PFSK-1 (cell line): ENCODE measurements around the gene ZNF469.

ENCODE experiments used
- POLR2AphosphoS5 ChIP-seq: IDR thresholded peaks from 2 replicates; pipeline ENCODE4 v1.6.1; 2012; ENCODE audit warnings: low read depth, mild to moderate bottlenecking, control low read depth, low read length, moderate library complexity
- TAF1 ChIP-seq: IDR thresholded peaks from 2 replicates; pipeline ENCODE4 v1.6.1; 2012; ENCODE audit warnings: low read length, control low read depth, borderline replicate concordance; ENCODE audit not compliant: insufficient read depth
- TF ChIP-seq, protein P1 (sequence below), 2 experiments: IDR thresholded peaks; 2 replicates each; pipeline versions ENCODE4 v1.6.1 to v1.8.0; 2011 to 2012; ENCODE audit warnings: low read depth in 2 of 2, low read length in 2 of 2, control low read depth in 1 of 2, inconsistent platforms in 1 of 2, mild to moderate bottlenecking in 1 of 2, moderate library complexity in 1 of 2; ENCODE audit not compliant: insufficient read depth in 1 of 2

DNA sequence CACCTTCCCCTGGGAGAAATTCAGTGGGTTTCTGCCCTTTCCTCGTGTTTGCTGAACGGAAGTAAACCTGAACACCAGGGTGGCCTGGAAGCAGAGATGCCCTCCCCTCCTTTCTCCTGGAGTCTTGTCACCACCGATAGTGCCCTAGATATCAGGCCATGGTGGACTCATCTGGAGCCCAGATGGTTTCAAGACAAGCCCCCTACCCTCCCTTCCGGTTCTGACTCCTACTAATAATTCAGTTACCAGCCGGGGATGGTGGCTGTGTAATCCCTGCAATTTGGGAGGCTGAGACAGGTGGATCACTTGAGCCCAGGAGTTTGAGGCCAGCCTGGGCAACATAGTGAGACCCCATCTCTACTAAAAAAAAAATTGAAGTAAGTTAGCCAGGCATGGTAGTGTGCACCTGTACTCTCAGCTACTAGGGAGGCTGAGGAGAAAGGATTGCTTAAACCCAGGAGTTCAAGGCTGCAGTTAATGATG is 2.4 kb downstream of the ZNF469 start:
- TF ChIP-seq, protein P1, sequence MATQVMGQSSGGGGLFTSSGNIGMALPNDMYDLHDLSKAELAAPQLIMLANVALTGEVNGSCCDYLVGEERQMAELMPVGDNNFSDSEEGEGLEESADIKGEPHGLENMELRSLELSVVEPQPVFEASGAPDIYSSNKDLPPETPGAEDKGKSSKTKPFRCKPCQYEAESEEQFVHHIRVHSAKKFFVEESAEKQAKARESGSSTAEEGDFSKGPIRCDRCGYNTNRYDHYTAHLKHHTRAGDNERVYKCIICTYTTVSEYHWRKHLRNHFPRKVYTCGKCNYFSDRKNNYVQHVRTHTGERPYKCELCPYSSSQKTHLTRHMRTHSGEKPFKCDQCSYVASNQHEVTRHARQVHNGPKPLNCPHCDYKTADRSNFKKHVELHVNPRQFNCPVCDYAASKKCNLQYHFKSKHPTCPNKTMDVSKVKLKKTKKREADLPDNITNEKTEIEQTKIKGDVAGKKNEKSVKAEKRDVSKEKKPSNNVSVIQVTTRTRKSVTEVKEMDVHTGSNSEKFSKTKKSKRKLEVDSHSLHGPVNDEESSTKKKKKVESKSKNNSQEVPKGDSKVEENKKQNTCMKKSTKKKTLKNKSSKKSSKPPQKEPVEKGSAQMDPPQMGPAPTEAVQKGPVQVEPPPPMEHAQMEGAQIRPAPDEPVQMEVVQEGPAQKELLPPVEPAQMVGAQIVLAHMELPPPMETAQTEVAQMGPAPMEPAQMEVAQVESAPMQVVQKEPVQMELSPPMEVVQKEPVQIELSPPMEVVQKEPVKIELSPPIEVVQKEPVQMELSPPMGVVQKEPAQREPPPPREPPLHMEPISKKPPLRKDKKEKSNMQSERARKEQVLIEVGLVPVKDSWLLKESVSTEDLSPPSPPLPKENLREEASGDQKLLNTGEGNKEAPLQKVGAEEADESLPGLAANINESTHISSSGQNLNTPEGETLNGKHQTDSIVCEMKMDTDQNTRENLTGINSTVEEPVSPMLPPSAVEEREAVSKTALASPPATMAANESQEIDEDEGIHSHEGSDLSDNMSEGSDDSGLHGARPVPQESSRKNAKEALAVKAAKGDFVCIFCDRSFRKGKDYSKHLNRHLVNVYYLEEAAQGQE (IDR thresholded peaks at IDR 0.05; ENCODE audit: insufficient read depth in 1 of 2, low read depth in 2 of 2, low read length in 2 of 2) = no peak
- no peak for TF ChIP-seq POLR2AphosphoS5
- no peak for TF ChIP-seq TAF1
